ENCODE results near the gene VWA7.

The VWA7 gene

DNA sequence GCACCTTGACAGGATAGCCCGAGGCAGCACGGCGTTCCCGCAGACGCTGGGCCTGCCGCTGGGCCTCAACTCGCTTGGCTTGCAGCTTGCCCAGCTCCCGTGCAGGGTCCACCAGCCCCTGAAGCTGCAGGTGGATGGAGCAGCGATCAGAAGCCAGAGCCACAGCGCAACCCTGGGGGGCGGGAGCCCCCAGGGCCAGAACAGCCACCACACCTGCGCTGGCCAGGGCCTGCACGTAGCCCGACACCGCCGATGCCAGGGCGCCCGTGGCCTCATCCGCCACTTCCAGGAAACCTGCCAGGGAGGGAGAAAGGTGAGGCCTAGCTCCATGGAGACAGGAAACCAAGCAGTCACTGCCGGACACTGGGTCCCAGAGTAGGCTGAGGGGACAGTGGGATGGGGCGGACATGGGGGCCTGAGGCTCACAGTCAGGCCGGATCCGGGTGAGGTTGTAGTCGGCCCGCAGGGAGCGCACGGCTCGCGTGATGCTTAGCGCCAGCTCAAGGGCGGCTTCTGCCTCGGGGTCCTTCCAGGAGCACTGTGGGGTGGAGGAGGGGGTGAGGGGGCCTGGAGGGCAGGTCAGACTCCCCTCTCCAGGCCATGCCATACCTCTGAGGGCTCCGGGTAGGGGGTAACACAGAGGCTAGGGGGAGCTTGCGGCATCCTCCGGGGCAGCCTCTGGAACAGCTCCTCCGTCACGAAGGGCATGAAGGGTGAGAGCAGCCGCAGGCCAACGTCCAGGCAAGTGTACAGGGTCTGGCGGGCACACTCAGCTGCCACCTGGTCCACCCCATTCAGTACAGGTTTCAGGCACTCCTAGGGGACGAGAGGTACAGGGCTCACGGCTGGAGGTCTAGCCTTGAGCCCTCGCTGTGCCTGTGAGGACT lies 2.1 kb upstream of the VWA7 start:
- FAIRE-seq (no peak), DNase-seq (ENCODE audit: low spot score) (no peak)

DNA sequence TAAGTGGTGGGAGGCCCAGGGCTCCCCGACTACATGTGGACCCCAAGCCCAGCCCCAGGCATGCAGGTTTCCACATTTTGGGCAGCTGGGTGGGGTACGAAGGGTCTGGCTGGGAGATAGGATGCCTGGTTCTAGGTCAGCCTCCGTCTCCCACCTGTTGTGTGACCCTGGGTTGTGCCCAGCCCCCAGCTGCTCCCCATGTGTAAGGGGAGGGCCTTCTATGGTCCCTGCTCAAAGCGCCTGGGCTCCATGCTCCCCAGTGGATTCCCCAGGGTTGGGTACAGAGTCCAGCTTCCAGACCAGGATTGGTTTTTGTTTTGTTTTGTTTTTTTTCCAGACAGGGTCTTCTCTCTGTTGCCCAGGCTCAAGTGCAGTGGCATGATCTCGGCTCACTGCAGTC lies 1.1 kb upstream of the VWA7 start:
- DNase-seq (ENCODE audit: low spot score) = no peak
- no peak for FAIRE-seq

DNA sequence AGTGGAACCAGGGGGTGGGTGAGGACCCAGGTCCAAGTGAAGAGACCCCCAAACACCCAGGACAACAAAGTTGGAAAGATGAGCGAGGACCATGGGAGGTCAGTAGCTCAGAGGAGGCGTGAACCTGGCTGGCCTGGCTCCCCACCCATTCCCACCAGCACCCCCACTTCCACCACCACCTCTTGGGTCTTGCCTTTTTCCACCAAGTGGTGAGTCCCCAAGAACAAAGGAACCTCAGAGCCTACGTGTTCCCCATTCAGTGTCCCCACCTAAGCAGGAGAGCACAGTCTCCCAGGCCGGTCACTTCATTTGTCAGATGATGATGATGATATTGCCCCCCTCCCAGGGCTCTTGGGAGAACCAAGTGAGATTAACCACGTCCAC lies 531 bp upstream of the VWA7 start:
- DNase-seq (ENCODE audit: low spot score) (no peak), FAIRE-seq (no peak)

DNA sequence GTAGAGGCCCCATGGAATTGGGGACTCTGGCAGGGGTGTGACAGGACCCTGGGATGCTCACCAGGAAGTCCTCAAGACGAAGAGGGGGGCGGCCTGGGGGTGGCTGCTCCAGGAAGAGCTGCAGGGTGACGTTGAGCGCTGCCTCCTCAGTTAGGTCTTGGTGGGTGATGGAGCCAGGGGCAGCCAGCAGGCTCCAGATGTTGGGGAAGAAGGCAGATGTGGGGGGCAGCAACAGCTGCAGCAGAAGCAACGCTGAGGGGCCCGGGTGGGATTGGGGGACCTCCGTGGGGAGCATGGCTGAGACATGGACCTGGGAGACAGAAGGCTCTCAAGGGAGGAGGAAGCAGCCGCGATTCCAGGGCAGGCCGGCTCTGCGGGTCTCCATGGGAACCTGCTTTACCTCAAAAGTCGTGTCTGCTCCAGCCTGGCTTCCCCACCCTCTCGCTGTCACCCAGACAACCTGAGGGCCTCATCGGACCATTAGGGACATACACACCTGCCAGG lies 591 bp downstream of the VWA7 start:
- DNase-seq (ENCODE audit: low spot score) (no peak), FAIRE-seq (no peak)

DNA sequence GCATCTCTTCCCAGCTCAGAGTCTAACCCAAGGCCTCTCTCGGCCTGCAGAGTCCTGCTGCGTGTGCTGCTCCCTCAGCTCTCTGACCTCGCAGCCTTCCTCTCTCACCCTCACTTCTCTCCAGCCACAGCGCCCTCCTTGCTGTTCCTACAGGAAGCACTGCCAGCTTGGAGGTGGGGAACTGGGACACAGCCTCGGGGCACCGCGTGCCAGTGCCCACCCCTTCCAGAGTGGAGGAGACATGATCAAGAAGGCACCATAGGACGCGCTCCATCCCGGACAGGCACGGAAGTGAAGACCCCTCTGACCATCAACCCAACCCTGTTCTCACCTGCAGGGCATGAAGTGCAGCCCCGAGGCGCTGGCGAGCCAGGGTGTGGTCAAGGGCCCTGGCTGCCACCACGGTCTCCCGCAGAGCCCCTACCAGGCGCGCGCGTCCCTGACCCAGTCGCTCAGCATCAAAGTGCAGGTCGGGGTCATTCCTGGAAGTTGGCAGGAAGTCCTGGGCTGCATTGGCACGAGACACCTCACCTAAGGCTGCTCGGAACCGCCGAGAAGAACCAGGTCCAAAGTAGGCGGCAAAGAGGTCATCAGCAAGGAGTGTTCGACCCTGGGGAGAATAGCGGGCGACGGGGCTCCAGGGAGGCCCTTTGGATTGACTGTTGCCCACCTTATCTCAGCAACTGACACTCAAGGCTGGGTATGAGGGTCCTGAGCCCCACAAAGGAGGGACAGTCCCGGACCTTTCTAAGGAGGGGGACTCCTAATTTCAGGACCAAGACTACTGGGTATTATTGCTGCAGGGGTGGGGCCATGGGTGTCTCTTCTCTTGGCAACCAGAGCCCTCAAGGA lies 1.3 kb downstream of the VWA7 start:
- DNase-seq (ENCODE audit: low spot score) = no peak
- no peak for FAIRE-seq

DNA sequence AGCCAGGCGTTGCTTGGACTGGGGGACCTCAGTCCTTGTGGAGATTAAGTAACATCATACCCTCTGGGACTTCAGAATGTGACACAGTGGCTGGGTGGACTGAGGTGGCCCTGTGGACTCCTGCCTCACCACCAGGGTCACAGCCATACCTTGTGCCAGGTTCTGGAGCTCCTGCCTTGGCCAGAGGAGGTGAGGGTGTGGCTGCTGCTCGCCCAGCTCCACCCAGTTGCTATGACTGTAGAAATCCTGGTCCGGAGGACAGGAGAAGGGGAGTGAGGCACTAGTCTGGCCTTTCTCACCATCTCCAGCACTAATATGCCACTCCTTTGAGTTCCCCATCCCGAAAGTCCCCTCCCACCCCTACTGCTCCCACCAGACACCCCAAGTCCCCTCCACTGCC lies 1.9 kb downstream of the VWA7 start:
- DNase-seq (ENCODE audit: low spot score) (no peak), FAIRE-seq (no peak)

DNA sequence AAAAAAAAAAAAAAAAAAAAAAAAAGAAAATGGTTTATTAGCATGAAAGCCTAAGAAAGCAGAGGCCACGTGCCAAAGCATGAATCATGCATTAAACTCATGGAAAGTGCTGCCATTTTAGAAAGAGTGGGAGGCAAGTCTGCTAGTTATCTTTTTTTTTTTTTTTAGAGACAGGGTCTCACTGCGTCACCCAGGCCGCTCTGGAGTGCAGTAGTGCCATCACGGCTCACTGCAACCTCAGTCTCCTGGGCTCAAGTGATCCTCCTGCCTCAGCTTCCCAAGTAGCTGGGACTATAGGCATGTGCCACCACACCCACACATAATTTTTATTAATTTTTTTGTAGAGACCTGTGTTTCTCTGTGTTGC lies 5.2 kb downstream of the VWA7 start:
- DNase-seq (ENCODE audit: low spot score) (no peak), FAIRE-seq (no peak)

DNA sequence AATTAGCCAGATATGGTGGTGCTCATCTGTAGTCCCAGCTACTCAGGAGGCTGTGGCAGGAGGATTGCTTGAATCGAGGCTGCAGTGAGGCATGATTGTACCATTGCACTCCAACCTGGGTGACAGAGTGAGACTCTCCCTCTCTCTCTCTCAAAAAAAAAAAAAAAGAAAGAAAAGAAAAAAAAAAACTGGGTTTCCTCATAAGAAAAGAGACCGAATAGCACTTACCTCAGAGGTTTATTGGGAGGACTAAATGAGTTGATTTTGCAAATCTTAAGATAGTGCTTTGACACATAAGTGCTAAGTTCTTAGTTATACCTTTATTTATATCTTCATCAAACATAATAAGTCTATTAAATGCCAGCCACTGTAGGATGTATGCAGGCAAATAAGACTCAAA lies 6.3 kb downstream of the VWA7 start:
- DNase-seq (ENCODE audit: low spot score) (no peak), FAIRE-seq (no peak)

DNA sequence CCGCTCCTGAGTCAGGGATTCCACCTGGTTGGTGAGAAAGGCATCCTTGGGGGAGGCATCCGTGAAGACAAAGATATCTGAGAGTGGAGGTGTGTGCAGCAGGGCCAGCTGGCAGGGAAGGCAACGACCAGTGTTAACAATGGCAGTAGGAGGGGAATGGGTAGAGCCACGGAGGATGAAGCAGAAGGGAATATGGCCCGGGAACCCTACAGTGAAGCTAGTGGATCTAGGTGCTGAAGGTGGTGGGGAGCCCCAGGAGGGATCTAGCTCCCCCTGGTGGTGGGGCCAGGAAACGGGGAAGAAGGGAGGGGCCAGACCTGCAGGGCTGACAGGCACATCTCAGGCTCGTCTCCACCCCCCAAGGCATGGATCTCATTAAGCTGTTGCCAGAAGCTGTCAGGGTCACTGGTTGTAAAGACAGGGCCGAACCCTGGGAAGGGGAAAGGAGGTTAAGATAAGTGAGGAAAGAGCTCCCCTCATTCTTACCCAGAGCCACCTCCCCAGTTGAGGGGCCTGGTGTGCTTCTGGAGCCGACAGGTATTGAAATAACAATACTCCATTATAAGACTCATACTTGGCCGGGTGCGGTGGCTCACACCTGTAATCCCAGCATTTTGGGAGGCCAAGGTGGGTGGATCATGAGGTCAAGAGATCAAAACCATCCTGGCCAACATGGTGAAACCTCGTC lies 7.3 kb downstream of the VWA7 start:
- no peak for FAIRE-seq
- DNase-seq (ENCODE audit: low spot score) = peak; percentile 88

DNA sequence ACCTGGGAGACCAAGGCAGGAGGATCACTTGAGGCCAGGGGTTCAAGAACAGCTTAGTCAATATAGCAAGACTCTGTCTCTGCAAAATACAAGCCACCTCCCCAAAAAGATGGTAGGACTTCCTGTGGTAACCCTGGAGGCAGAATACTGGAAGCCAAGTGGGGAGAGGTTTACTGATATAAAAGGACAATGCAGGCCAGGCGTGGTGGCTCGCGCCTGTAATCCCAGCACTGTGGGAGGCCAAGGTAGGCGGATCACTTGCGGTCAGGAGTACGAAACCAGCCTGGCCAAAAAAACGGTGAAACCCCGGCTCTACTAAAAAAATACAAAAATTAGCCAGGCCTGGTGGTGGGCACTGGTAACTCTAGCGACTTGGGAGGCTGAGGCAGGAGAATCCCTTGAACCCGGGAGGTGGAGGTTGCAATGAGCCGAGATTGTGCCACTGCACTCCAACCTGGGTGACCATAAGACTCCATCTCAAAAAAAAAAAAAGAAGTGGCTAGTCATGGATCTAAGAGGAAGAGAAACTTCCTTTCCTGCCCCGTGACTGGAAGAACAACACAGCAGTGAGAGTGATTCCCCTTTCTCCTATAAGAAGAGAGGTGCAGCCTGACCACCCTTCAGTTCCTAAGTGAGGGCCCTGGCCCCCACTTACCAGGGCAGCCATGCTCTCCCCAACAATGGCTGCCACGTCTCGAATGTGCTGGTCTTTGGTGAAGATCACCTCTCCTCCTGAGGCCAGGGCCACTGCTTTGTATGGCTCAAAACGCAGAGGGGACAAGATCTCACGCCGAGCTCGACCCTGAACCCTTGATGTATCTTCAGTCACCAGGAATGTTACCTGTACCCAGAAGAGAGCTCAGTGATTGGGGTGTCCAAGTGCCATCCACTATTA lies 8.5 kb downstream of the VWA7 start:
- DNase-seq (ENCODE audit: low spot score) = no peak
- no peak for FAIRE-seq

DNA sequence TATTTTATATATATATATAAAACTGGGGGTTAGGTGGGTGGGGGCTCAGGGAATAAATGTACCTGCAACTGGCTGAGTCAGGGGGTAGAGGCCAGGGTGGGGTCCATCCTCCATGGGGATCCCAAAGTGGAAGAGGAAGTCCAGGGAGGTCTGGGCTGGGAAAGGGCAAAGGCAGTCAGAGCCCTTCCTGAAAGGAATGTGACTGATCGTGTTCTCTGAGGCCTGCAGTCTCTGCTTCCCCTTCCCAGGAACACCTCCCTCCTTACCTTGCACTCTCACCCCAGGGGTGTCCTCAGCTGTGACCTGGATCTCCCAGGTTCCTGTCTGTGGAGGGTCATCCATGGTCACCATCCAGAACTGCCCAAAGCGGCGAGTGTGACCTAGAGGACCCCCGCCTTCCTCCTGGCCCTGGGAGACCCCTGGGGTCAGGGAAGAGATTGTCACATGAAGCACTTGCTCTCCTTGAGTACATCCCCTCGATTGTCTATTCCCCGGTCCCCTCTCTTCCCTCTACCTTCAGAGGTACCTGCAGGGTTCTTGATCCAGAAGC lies 10.0 kb downstream of the VWA7 start:
- FAIRE-seq (no peak), DNase-seq (ENCODE audit: low spot score) (no peak)

DNA sequence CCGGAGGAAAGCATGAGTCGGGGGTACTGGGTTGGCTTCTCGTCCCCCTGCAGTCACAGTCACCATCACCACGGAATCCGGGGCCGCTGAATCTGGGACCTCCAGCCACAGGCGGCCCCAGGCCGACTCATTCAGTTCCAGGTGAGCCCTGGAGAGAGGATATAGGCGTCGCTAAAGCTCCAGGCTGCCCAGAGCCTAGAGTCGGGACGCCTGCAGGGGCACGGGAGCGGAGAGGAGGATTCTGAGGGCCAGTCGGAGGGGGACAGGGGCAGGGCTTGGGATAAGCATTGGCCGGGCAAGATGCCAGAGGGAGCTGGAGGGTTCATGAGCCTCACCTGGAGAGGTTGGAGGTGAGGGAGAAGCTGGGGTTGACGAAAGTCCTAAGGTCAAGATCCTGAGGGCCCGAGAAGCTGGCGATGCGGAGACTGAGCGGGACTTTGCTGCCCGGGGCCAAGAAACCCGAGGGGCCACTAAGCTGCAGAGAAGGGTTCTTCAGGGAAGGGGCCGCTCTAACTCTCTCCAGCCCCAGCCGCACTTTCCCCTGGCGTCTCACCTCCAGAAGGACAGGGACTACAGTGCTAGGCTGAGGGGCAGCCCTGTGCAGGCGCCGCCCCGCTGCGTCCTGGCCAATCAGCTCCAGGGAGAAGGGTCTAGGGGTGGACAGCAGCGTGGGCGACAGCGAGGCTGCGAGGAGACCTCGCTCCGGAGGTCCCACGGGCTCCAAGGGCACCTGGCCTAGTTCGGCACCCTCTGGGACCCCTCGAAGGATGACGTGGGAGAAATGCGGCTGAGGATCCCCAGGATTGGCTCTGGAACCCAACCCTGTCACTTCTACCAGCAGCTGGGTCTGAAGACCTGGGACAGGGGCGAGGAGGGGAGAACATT lies 11.0 kb downstream of the VWA7 start:
- DNase-seq (ENCODE audit: low spot score) (no peak), FAIRE-seq (no peak)

DNA sequence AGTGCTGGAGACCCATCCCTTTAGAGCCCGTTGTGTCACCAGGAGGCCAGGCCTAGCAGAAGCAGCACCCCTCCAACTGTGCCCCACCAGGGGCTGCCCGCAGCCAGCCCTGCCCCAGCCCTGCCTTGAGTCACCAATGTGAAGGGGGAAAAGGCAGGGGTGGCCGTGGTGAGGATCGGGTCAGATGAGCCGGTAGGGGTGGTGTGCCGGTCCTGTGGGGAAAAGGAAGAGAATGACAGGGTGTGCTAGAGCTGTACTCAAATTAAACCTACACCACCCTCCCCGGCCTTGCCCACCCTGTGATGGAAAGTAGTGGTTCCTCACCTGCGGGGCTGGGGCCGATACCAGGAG lies 11.6 kb downstream of the VWA7 start:
- FAIRE-seq (no peak), DNase-seq (ENCODE audit: low spot score) (no peak)

DNA sequence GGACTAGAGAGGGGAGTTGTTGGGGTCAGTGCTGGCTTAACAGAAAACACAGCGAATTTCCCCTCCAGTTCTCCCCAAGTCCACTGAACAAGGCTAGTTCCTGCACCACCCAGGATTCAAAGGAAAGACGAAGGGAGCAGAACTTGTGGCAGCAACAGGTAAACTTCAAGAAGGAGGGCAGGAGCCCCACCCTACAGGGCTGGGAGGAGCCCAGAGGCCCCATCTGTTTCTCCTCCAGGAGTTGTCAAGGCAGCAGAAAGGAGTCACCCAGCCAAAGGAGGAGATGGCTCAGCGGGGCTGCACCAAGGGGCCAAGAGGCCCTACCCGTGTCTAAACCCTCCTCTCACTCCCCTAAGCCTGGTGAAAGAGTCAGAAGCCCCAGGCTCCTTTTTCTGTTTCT lies 12.9 kb downstream of the VWA7 start:
- no peak for DNase-seq (ENCODE audit: low spot score)
- no peak for FAIRE-seq

DNA sequence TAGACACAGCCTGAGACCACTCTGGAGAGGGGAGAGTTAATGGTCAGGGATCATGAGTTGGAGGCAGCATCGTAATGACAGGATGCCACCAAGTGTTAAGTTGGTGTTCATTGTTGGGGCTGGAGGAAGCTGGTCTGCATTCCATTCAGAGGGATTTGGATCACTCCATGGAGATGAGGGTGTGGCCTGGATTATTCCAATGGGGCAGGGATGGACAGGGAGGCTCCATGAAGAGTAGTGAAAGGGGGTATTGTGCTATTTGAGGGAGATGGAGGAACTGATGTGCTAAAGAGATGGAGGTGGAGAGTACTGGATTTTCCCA lies 13.5 kb downstream of the VWA7 start:
- no peak for FAIRE-seq
- DNase-seq (ENCODE audit: low spot score) = no peak

DNA sequence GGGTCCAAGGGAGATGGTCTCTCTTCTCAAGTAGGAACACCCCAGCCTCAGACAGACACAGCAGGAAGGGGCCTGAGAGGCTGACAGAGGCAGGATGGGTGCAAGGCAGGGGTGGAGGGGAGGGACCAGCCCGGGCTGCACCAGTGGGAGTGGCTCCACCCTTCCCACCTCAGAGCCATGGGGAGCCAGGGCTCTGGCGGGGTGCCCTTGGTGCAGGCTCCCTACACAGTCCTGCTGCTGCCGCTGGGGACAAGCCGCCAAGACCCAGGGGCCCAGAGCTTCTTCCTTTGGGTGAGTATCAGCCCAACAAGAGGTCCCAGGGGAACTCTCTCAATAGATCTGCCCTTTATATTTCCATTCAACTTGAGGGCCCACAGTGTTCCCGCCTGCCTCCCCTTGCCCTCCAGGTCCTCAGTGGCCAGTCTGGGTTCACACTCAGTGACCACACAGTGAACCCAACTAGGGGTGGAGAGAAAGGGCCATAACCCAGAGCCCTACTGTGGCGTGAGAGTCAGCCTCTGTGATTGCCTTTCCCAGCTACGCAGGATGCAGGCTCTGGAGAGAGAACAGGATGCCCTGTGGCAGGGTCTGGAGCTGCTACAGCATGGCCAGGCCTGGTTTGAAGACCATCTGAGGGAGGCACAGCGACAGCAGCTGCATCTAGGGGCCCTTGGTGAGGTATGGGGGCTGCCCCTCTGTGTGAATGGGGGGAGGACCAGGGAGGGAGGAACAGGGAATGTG lies 14.1 kb downstream of the VWA7 start:
- no peak for FAIRE-seq
- no peak for DNase-seq (ENCODE audit: low spot score)

DNA sequence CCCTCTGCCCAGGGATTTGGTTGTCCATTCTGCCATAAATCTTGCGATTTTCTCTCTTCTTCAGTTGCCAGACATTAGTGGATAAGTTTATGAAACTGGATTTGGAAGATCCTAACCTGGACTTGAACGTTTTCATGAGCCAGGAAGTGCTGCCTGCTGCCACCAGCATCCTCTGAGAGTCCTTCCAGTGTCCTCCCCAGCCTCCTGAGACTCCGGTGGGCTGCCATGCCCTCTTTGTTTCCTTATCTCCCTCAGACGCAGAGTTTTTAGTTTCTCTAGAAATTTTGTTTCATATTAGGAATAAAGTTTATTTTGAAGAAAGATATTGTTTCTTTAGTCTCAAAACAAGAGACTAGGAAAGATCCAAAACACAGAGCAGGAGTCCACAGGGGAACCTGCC lies 14.8 kb downstream of the VWA7 start, which contains the start of gene SAPCD1:
Gene SAPCD1, plus strand, starts transcription at position 301 of the 400 bp plus-strand sequence. CDS start 399 bp downstream, outside the sequence.
- FAIRE-seq (no peak), DNase-seq (ENCODE audit: low spot score) (no peak)

DNA sequence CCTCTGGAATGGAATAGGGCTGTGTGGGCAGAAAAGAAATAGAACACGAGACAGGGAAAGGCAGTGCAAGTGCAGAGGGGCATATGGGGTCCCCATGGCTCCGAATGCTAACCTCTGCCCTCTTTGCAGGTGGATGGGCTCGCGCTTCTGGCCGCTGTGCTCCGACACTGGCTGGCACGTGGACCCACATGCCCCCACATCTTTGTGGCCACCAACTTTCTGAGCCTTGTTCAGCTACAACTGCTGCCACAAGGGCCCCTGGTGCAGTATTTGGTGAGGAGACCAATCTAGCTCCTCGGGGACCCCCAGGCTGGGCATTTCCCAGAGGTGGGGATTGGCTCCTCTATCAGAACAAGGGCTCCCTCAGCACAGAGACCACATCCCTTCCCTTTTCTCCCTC lies 15.8 kb downstream of the VWA7 start:
- FAIRE-seq (no peak), DNase-seq (ENCODE audit: low spot score) (no peak)

DNA sequence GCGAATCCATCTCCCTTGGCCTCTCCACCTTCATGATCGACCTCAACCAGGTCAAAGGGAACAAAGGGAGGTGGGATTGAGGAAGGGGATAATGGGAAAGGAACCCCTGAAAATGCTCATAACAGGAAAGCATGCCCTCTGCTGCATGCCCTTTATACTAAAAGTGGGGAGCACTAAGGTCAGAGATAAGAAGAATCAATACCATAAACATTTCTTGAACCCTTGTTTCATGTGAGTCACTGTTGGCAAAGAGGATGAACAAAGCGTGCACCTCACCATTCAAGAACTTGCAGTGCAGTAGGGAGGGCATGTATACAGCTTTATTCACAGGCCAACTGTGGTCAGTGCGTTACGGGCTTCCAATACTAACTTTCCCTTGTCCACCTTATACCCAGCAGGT lies 16.3 kb downstream of the VWA7 start:
- DNase-seq (ENCODE audit: low spot score) (no peak), FAIRE-seq (no peak)
